IMR-90 (cell line): ENCODE measurements around the gene CAMTA1. TPM values are rescaled to one million over a fixed set of nuclear protein-coding genes. Genes with fewer than 3 reads are reported as not detected.

Experiments
- ATAC-seq: fragments of 200-7000 bp; cut with Tn5 transposase; 2 replicates; pipeline ENCODE4 v1.9.1; 2020; ENCODE audit warnings: low read depth, mild to moderate bottlenecking, moderate library complexity
- BruUV-seq: library from RNA; stranded (reverse); fragments of 400-500 nt; replicated peaks from 2 replicates; lab custom pipeline; 2021; lab: Mats Ljungman, UMichigan
- CTCF ChIA-PET: fragments of 300-600 bp; formaldehyde crosslinking; extraction: SDS; loops from one replicate; lab custom pipeline; 2021; ENCODE audit warnings: antibody characterized with exemption; lab: Yijun Ruan, JAX
- POLR2A ChIA-PET: fragments of 300-600 bp; sonication (Branson Sonifier 250); formaldehyde crosslinking; loops from one replicate; lab custom pipeline; 2022; ENCODE audit warnings: antibody characterized with exemption; ENCODE audit not compliant: unreplicated experiment; lab: Charles Lee
- DNase-seq: peaks from one replicate; pipeline ENCODE4 v3.0.0; 2013
- H2AFZ ChIP-seq: replicated peaks from 2 replicates; pipeline ENCODE3; 2013; ENCODE audit warnings: low read length, mild to moderate bottlenecking; ENCODE audit not compliant: poor library complexity
- H2AK5ac ChIP-seq: 2 replicates; pipeline ENCODE4 v1.6.1; 2013; ENCODE audit warnings: low read depth, low read length, inconsistent platforms
- H2AK9ac ChIP-seq: replicated peaks from 2 replicates; pipeline ENCODE3; 2013; ENCODE audit warnings: mild to moderate bottlenecking, low read depth, low read length, moderate library complexity; ENCODE audit not compliant: poor library complexity
- H2BK120ac ChIP-seq: 2 replicates; pipeline ENCODE4 v1.6.1; 2013; ENCODE audit warnings: low read depth, low read length, inconsistent platforms
- H2BK15ac ChIP-seq: 3 replicates; pipeline ENCODE4 v1.6.1; 2013; ENCODE audit warnings: low read depth, low read length, inconsistent platforms
- H2BK20ac ChIP-seq: 2 replicates; pipeline ENCODE4 v1.6.1; 2013; ENCODE audit warnings: low read depth, mild to moderate bottlenecking, inconsistent platforms, low read length, moderate library complexity
- H2BK5ac ChIP-seq: 2 replicates; pipeline ENCODE4 v1.6.1; 2013; ENCODE audit warnings: mild to moderate bottlenecking, low read depth, low read length, inconsistent platforms; ENCODE audit not compliant: poor library complexity, severe bottlenecking
- H3K14ac ChIP-seq: replicated peaks from 2 replicates; pipeline ENCODE4 v1.6.1; 2013; ENCODE audit warnings: low read depth, low read length, inconsistent platforms
- H3K18ac ChIP-seq: 2 replicates; pipeline ENCODE4 v1.6.1; 2013; ENCODE audit warnings: low read depth, low read length, control low read depth
- H3K23ac ChIP-seq: 2 replicates; pipeline ENCODE4 v1.6.1; 2013; ENCODE audit warnings: low read depth, low read length, inconsistent platforms
- H3K27ac ChIP-seq: 2 replicates; pipeline ENCODE4 v1.5.1; 2013; ENCODE audit warnings: mild to moderate bottlenecking, control low read depth, low read length; ENCODE audit not compliant: insufficient read depth
- H3K27me3 ChIP-seq: 2 replicates; pipeline ENCODE4 v1.6.1; 2013; ENCODE audit warnings: low read length; ENCODE audit not compliant: control insufficient read depth, insufficient read depth
- H3K36me3 ChIP-seq: 2 replicates; pipeline ENCODE4 v1.6.1; 2013; ENCODE audit warnings: low read length, mixed read lengths; ENCODE audit not compliant: control insufficient read depth, insufficient read depth
- H3K4ac ChIP-seq: 2 replicates; pipeline ENCODE4 v1.6.1; 2013; ENCODE audit warnings: low read depth, low read length, inconsistent platforms
- H3K4me1 ChIP-seq: 2 replicates; pipeline ENCODE4 v1.6.1; 2013; ENCODE audit warnings: low read length, mixed read lengths; ENCODE audit not compliant: control insufficient read depth, insufficient read depth
- H3K4me2 ChIP-seq: 2 replicates; pipeline ENCODE4 v1.6.1; 2013; ENCODE audit warnings: low read depth, mild to moderate bottlenecking, control low read depth, low read length, moderate library complexity
- H3K4me3 ChIP-seq: 2 replicates; pipeline ENCODE4 v1.5.1; 2013; ENCODE audit warnings: low read depth, mild to moderate bottlenecking, control low read depth, low read length, moderate library complexity; ENCODE audit not compliant: insufficient read depth
- H3K56ac ChIP-seq: 2 replicates; pipeline ENCODE4 v1.6.1; 2013; ENCODE audit warnings: low read length, inconsistent platforms; ENCODE audit not compliant: insufficient read depth; ENCODE audit errors: extremely low read depth
- H3K79me1 ChIP-seq, 2 experiments: 2 replicates each; pipeline ENCODE4 v1.6.1; 2013; ENCODE audit warnings: low read length in 2 of 2, inconsistent platforms in 1 of 2, low read depth in 1 of 2
- H3K9ac ChIP-seq: 2 replicates; pipeline ENCODE4 v1.6.1; 2013; ENCODE audit warnings: low read depth, low read length, control low read depth
- H3K9me1 ChIP-seq: 2 replicates; pipeline ENCODE4 v1.6.1; 2013; ENCODE audit warnings: low read length, inconsistent platforms; ENCODE audit not compliant: insufficient read depth
- H3K9me3 ChIP-seq: 2 replicates; pipeline ENCODE4 v1.6.1; 2013; ENCODE audit warnings: low read length; ENCODE audit not compliant: control insufficient read depth, insufficient read depth
- H4K20me1 ChIP-seq: 2 replicates; pipeline ENCODE4 v1.6.1; 2013; ENCODE audit warnings: low read length, inconsistent platforms; ENCODE audit not compliant: insufficient read depth
- H4K5ac ChIP-seq: 2 replicates; pipeline ENCODE4 v1.6.1; 2013; ENCODE audit warnings: mild to moderate bottlenecking, low read depth, low read length, control low read depth
- H4K8ac ChIP-seq, 2 experiments: 2 replicates each; pipeline ENCODE4 v1.6.1; 2013; ENCODE audit warnings: low read depth in 2 of 2, low read length in 2 of 2, control low read depth in 1 of 2, inconsistent platforms in 1 of 2
- H4K91ac ChIP-seq: 2 replicates; pipeline ENCODE4 v1.6.1; 2013; ENCODE audit warnings: low read depth, low read length, inconsistent platforms; ENCODE audit not compliant: insufficient read depth
- WGBS, 2 experiments: methylation state at CpG; one replicate each; pipeline versions ENCODE4 v1.1.5 to v1.1.7; 2013; ENCODE audit warnings: missing lambda C conversion rate in 2 of 2; ENCODE audit not compliant: insufficient read length in 1 of 2; ENCODE audit errors: extremely low coverage in 2 of 2; 5-methylcytosine and 5-hydroxymethylcytosine counted together
- dilution Hi-C: fragments of 300-500 bp; cut with HindIII; formaldehyde crosslinking; loops from one replicate; pipeline ENCODE4 v1.14.3; 2018; ENCODE audit warnings: low sequenced_read_pairs; ENCODE audit not compliant: unreplicated experiment
- in situ Hi-C: fragments of 300-500 bp; cut with MboI; formaldehyde crosslinking; loops from 3 replicates; pipeline ENCODE4 v1.14.3; 2019; ENCODE audit warnings: low sequenced_read_pairs, inconsistent platforms, mixed read lengths
- intact Hi-C: fragments of 100-400 bp; cut with micrococcal nuclease; formaldehyde crosslinking; loops from 2 replicates; pipeline ENCODE4 v1.10.0; 2022
- polyA plus RNA-seq, 3 experiments: library from polyadenylated mRNA; depleted of rRNA; stranded (reverse); fragments of >200 nt; gene quantifications; 2 replicates each; pipeline ENCODE4 v1.2.3, GENCODE V29; 2012; ENCODE audit warnings: low replicate concordance in 1 of 3
- total RNA-seq: library from RNA; depleted of rRNA; stranded (reverse); fragments of >200 nt; gene quantifications from 2 replicates; pipeline ENCODE4 v1.2.3, GENCODE V29; 2012
- TF ChIP-seq, protein P1 (sequence below): fragments of 150-350 bp; IDR thresholded peaks from 2 replicates; pipeline ENCODE4 v1.6.1; 2016; ENCODE audit warnings: low read depth, mild to moderate bottlenecking, low read length, moderate library complexity, borderline replicate concordance

Gene CAMTA1
- total and polyA plus RNA-seq, 2 of the 4 experiments (the other 2 are of a cell fraction) = 35.5 to 74.3 TPM

DNA sequence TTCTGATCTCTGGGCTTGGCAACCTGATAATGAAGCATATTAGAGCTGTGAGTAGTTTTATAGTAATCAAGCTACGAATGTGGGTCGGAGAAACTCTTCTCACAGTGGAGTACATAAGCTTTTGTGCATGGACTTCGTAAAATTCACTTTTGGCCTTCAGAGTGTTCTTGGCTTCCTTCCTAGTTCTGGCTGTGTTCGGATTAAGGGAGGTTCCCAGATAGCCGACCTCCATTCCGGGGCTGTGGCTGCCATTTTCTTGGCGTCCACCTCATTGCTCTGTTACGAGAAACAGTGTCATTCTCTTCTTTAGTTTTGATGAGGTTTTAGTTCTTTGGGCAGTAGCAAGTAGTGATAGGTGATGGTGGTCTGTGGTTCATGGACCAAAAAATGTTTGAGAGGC, 26.3 kb downstream of the CAMTA1 start:
- Histone ChIP-seq H2AFZ (no peak overlapping the region), H3K4me2 (no peak overlapping the region), H3K9me3 (no peaks in the 10 kb centered on the region), H2AK9ac (no peak overlapping the region), H2AK5ac (no peak overlapping the region), H3K27me3 (no peaks in the 10 kb centered on the region), H3K27ac (no peak overlapping the region), H3K23ac (no peak overlapping the region), H3K56ac (no peak overlapping the region), H2BK120ac (no peak overlapping the region), H3K4me3 (no peak overlapping the region), H4K8ac (no peak overlapping the region), H3K4me1 (peaks cover 6% of the 10 kb centered on the region), H3K9ac (no peak overlapping the region), H3K9me1 (peaks cover 20% of the 10 kb centered on the region), H4K5ac (no peak overlapping the region), H3K79me1 (peaks cover 54 to 68% of the 10 kb centered on the region in 2 experiments), H3K14ac (no peak overlapping the region), H3K4ac (no peak overlapping the region), H4K91ac (no peak overlapping the region), H4K20me1 (peaks cover 27% of the 10 kb centered on the region), H2BK15ac (no peak overlapping the region), H2BK5ac (no peak overlapping the region), H3K18ac (no peak overlapping the region), H2BK20ac (no peak overlapping the region), H3K36me3 (no peaks in the 10 kb centered on the region)
- ChIA-PET CTCF (interaction anchor here (1.4 kb wide), 1 partner anchor 10 kb away, joined by 4 read pairs; no protein-coding TSS in a partner anchor), POLR2A (no interaction called here)
- no peak for DNase-seq
- TF ChIP-seq, protein P1, sequence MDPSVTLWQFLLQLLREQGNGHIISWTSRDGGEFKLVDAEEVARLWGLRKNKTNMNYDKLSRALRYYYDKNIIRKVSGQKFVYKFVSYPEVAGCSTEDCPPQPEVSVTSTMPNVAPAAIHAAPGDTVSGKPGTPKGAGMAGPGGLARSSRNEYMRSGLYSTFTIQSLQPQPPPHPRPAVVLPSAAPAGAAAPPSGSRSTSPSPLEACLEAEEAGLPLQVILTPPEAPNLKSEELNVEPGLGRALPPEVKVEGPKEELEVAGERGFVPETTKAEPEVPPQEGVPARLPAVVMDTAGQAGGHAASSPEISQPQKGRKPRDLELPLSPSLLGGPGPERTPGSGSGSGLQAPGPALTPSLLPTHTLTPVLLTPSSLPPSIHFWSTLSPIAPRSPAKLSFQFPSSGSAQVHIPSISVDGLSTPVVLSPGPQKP = no peak
- no TSS peak for BruUV-seq
- intact Hi-C loops = no loop called here
- ATAC-seq = no peak
- 100% methylated on average over 2 of the region's 8 CpGs; no CpG with 5 or more reads in 1 of the 2 experiments for WGBS, 2 experiments
- dilution Hi-C loops = no loop called here
- in situ Hi-C loops = no loop called here
